Left ventricle myocardium inferior (tissue), 1 donor: Measurements from ENCODE around the gene NFXL1. TPM values are rescaled to one million over a fixed set of nuclear protein-coding genes. Genes with fewer than 3 reads are reported as not detected.

ENCODE experiments used
- DNase-seq: peaks from one replicate; pipeline ENCODE4 v3.0.0-alpha.2; 2020
- H3K27ac ChIP-seq: fragments of 200-600 bp; replicated peaks from 2 replicates; pipeline ENCODE4 v1.8.0; 2021
- H3K27me3 ChIP-seq: fragments of 200-600 bp; 2 replicates; pipeline ENCODE4 v1.8.0; 2021; ENCODE audit warnings: low read depth
- H3K36me3 ChIP-seq: fragments of 200-600 bp; 2 replicates; pipeline ENCODE4 v1.8.0; 2021
- H3K4me1 ChIP-seq: fragments of 200-600 bp; 2 replicates; pipeline ENCODE4 v1.8.0; 2021
- H3K4me3 ChIP-seq: fragments of 200-600 bp; 2 replicates; pipeline ENCODE4 v1.8.0; 2021; ENCODE audit warnings: mild to moderate bottlenecking, moderate library complexity
- H3K9me3 ChIP-seq: fragments of 200-600 bp; replicated peaks from 2 replicates; pipeline ENCODE4 v1.8.0; 2021
- intact Hi-C: fragments of 100-400 bp; cut with micrococcal nuclease; formaldehyde crosslinking; loops from one replicate; pipeline ENCODE4 v1.11.0; 2022
- total RNA-seq: library from RNA; stranded (reverse); fragmentation: NEBNext Ultra II Directional; extraction: Animal tissue kit (Norgen Biotek cat#: 25700); gene quantifications from one replicate; pipeline ENCODE4 v1.2.1, GENCODE V29; 2021
- TF ChIP-seq, protein P1 (sequence below): fragments of 200-600 bp; IDR thresholded peaks from 2 replicates; pipeline ENCODE4 v1.8.0; 2021; ENCODE audit warnings: antibody characterized with exemption, mild to moderate bottlenecking, borderline replicate concordance
- donor health status: DM: no; HTN: yes; CAD: no; lungs with severe emphysema.

Gene NFXL1
- total RNA-seq, 1 donor from 2014 or later = 4.8 TPM

DNA sequence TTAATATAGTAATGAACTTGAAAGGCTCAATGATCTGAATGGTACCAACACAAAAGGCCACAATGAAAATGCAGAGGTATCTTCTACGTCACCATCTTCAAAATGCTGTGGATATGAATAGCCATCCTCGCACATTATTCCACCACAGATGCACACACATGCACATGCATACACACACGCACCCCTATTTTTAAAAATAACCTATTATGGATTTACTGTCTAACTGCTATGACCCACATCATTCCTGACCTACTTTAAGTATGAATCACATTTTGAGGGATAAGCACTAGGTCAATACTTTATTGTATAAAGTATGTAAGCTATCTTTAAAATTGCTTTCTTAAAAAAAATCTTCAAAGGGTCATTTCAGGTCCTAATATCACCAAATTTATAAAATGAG lies 52.1 kb downstream of the NFXL1 start:
- TF ChIP-seq, protein P1, sequence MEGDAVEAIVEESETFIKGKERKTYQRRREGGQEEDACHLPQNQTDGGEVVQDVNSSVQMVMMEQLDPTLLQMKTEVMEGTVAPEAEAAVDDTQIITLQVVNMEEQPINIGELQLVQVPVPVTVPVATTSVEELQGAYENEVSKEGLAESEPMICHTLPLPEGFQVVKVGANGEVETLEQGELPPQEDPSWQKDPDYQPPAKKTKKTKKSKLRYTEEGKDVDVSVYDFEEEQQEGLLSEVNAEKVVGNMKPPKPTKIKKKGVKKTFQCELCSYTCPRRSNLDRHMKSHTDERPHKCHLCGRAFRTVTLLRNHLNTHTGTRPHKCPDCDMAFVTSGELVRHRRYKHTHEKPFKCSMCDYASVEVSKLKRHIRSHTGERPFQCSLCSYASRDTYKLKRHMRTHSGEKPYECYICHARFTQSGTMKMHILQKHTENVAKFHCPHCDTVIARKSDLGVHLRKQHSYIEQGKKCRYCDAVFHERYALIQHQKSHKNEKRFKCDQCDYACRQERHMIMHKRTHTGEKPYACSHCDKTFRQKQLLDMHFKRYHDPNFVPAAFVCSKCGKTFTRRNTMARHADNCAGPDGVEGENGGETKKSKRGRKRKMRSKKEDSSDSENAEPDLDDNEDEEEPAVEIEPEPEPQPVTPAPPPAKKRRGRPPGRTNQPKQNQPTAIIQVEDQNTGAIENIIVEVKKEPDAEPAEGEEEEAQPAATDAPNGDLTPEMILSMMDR = no peak
- H3K4me1 ChIP-seq = no peaks in the 10 kb centered on the region
- DNase-seq = no peak
- intact Hi-C loops = no loop called here
- H3K36me3 ChIP-seq = peaks cover 9% of the 10 kb centered on the region
- H3K4me3 ChIP-seq = no peak overlapping the region
- H3K9me3 ChIP-seq = no peaks in the 10 kb centered on the region
- H3K27me3 ChIP-seq = no peaks in the 10 kb centered on the region
- no peak overlapping the region for H3K27ac ChIP-seq

DNA sequence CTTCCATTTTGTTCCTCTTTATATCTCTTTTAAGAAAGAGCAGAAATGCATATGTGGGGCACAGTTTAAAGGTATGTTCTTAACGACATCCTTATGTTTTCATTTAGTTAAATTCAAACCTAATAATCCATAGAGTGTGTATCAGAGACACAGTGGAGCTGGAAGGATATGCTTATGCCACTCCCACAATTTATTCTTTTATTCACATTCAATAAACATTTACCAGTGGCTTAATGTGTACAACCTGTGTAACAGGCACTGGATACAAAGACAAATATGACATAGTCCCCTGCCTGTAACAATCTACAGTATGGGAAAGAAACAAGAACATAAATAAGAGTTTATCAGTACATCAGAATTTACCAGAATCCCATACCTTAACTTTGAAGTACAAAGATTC lies 54.1 kb downstream of the NFXL1 start:
- Histone ChIP-seq H3K4me1 (no peaks in the 10 kb centered on the region), H3K36me3 (peaks cover 6% of the 10 kb centered on the region), H3K9me3 (no peaks in the 10 kb centered on the region), H3K27me3 (no peaks in the 10 kb centered on the region), H3K4me3 (no peak overlapping the region), H3K27ac (no peak overlapping the region)
- no peak for DNase-seq
- TF ChIP-seq, protein P1 = no peak
- intact Hi-C loops = no loop called here

DNA sequence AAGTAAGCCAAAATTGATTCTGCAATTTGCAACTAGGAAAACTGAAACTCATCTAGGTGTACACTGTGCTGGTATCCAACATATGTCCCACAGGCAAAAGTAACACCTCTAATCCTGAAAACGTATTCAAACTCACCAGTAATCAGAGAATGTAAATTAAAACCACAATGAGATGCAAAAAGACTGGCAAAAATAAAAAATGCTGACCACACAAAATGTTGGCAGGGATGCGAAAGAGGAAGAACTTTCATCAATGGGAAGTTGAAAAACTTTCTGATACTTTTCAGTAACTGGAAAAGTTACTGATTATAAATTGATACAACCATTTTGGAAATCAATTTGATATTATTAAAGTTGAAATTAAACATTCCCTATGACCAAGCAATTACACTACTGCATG lies 56.4 kb downstream of the NFXL1 start:
- H3K27ac ChIP-seq = no peak overlapping the region
- H3K27me3 ChIP-seq = no peaks in the 10 kb centered on the region
- intact Hi-C loops = no loop called here
- no peak for DNase-seq
- H3K9me3 ChIP-seq = no peaks in the 10 kb centered on the region
- TF ChIP-seq, protein P1 = no peak
- H3K4me3 ChIP-seq = no peak overlapping the region
- peaks cover 15% of the 10 kb centered on the region for H3K36me3 ChIP-seq
- peaks cover 7% of the 10 kb centered on the region for H3K4me1 ChIP-seq

DNA sequence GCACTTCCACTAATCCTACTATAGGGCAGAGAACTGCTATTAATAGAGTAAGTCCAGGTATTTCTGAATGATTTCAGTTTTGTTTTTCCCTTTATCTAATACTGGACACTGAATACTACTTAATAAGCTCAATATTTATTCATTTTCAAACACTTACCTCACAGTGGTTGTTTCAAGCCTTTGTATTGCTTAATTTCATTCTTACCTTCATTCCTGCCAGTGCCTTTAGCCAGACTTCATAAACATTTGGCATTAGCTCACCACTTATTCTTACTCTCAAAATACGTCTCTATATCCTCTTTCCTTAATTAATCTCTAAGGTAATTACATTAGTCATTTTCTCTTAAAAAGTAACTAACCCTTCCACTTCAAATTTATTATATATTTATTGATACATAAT lies 57.7 kb downstream of the NFXL1 start:
- TF ChIP-seq, protein P1 = no peak
- H3K36me3 ChIP-seq = peaks cover 17% of the 10 kb centered on the region
- peaks cover 20% of the 10 kb centered on the region for H3K4me1 ChIP-seq
- H3K9me3 ChIP-seq = no peaks in the 10 kb centered on the region
- DNase-seq = no peak
- no peaks in the 10 kb centered on the region for H3K27me3 ChIP-seq
- no peak overlapping the region for H3K4me3 ChIP-seq
- no peak overlapping the region for H3K27ac ChIP-seq
- intact Hi-C loops = no loop called here

DNA sequence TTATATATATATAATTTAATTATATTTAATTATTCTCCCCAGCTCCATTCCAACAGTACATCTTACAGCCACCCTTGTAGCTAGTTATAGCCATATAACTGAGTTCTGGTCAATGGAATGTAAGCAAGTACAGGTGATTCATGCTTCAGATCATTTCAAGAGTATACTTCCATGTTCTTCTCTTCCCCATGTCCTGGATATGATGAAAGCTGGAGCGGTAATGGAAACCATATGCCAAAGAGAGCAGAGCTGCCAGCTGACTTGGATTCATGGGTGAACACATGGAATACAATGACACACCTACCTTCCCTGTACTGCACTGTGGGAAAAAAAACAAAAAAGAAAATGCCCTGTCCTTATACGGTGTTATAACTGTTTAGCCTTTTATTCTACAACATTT lies 59.0 kb downstream of the NFXL1 start:
- Histone ChIP-seq H3K4me1 (peaks cover 20% of the 10 kb centered on the region), H3K4me3 (no peak overlapping the region), H3K27me3 (no peaks in the 10 kb centered on the region), H3K9me3 (no peaks in the 10 kb centered on the region), H3K36me3 (peaks cover 25% of the 10 kb centered on the region), H3K27ac (no peak overlapping the region)
- intact Hi-C loops = no loop called here
- TF ChIP-seq, protein P1 = no peak
- DNase-seq = no peak

DNA sequence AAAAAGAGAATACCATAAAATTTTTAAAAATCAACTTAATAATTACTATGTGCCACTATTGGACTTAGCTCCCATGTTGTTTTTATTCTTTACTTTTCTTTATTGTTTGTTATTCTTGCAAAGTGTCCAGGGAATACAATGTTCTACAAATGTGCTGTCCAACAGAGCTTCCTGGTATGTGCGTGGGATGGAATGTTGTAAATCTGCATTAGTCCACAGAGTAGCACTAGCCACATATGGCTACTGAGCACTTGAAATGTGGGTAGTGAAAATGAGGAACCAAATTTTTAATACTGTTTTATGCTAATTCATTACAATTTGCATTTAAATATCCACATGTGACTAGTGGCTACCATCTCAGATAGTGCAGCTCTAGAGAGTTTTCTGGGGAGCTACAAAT lies 62.2 kb downstream of the NFXL1 start:
- TF ChIP-seq, protein P1 = no peak
- intact Hi-C loops = no loop called here
- no peak for DNase-seq
- Histone ChIP-seq H3K9me3 (no peaks in the 10 kb centered on the region), H3K27ac (no peak overlapping the region), H3K36me3 (peaks cover 52% of the 10 kb centered on the region), H3K27me3 (no peaks in the 10 kb centered on the region), H3K4me1 (peaks cover 24% of the 10 kb centered on the region), H3K4me3 (no peak overlapping the region)
